Kidney (tissue), 14 donors: ENCODE data around the gene USP40. TPM values are rescaled to one million over a fixed set of nuclear protein-coding genes. Genes with fewer than 3 reads are reported as not detected.

ENCODE experiments used
- DNase-seq, 5 donors: peaks; one replicate each; pipeline ENCODE4 v3.0.0-alpha.2; 2013 to 2020
- FAIRE-seq: peaks from 2 replicates; lab custom pipeline; 2012; peaks lifted over from hg19 to GRCh38; lab: Jason Lieb, UNC
- H3K27ac ChIP-seq, 2 donors: one replicate each; pipeline ENCODE4 v1.7.0; 2013; ENCODE audit warnings: low read depth in 2 of 2, low read length in 2 of 2, inconsistent platforms in 1 of 2
- H3K27me3 ChIP-seq: one replicate; pipeline ENCODE4 v1.7.1; 2013; ENCODE audit warnings: low read length, inconsistent platforms; ENCODE audit not compliant: control insufficient read depth, insufficient read depth
- H3K36me3 ChIP-seq, 3 donors: one replicate each; pipeline versions ENCODE4 v1.7.0 to v1.7.1; 2013; ENCODE audit warnings: low read length in 3 of 3, control low read depth in 1 of 3, inconsistent platforms in 1 of 3; ENCODE audit not compliant: insufficient read depth in 3 of 3, control insufficient read depth in 2 of 3
- H3K4me1 ChIP-seq, 3 donors: one replicate each; pipeline versions ENCODE4 v1.7.0 to v1.7.1; 2013; ENCODE audit warnings: low read length in 3 of 3, inconsistent platforms in 1 of 3, low read depth in 1 of 3; ENCODE audit not compliant: control insufficient read depth in 2 of 3, insufficient read depth in 2 of 3
- H3K4me3 ChIP-seq, 3 donors: one replicate each; pipeline versions ENCODE4 v1.7.0 to v1.8.1; 2013; ENCODE audit warnings: low read length in 3 of 3, control low read depth in 1 of 3, inconsistent platforms in 1 of 3
- H3K9ac ChIP-seq, 3 donors: one replicate each; pipeline versions ENCODE4 v1.7.0 to v1.7.1; 2013; ENCODE audit warnings: low read length in 3 of 3, control low read depth in 1 of 3, inconsistent platforms in 1 of 3
- H3K9me3 ChIP-seq, 3 donors: one replicate each; pipeline versions ENCODE4 v1.7.0 to v1.7.1; 2013; ENCODE audit warnings: low read length in 3 of 3, control low read depth in 1 of 3, inconsistent platforms in 1 of 3; ENCODE audit not compliant: control insufficient read depth in 2 of 3, insufficient read depth in 1 of 3
- CTCF ChIP-seq: IDR thresholded peaks from 3 replicates; pipeline ENCODE4 v1.5.1; 2012; ENCODE audit warnings: mild to moderate bottlenecking, moderate library complexity, borderline replicate concordance; ENCODE audit not compliant: insufficient read depth; ENCODE audit errors: extremely low read depth
- intact Hi-C: fragments of 100-400 bp; cut with DNase I; formaldehyde crosslinking; loops from one replicate; pipeline ENCODE4 v1.11.1; 2022
- polyA plus RNA-seq: library from polyadenylated mRNA; stranded (reverse); fragments of 350-450 nt; fragmentation: Illumina TruSeq; extraction: RNeasy Lipid Tissue Mini Kit (QIAGEN cat#74804); gene quantifications from one replicate; pipeline ENCODE4 v1.2.3, GENCODE V29; 2014; ENCODE audit warnings: low read depth, low replicate concordance; ENCODE audit not compliant: insufficient read depth
- total RNA-seq: library from RNA; stranded (reverse); fragmentation: NEBNext Ultra II Directional; extraction: Animal tissue kit (Norgen Biotek cat#: 25700); gene quantifications from one replicate; pipeline ENCODE4 v1.2.1, GENCODE V29; 2021
- donor health status: control.
- donor health status: control.
- donor health status: control.
- donor health status: control.
- donor health status: control.
- donor health status: DM: yes; HTN: yes; CAD: no.
- donor health status: Normal renal cell carcinoma (clear cell type).

The USP40 gene
- total and polyA plus RNA-seq, 2 donors from 2014 or later = 28.5 to 51.6 TPM

- Histone ChIP-seq H3K4me3 (no peak overlapping the region), H3K27ac (no peak overlapping the region), H3K9me3 (peaks cover 0 to 13% (median 0%) of the 10 kb centered on the region in 3 donors), H3K36me3 (peaks cover 9 to 34% (median 10%) of the 10 kb centered on the region in 3 donors), H3K27me3 (no peaks in the 10 kb centered on the region), H3K4me1 (no peaks in the 10 kb centered on the region), H3K9ac (no peak overlapping the region)
- FAIRE-seq (no peak), DNase-seq (no peak)
- intact Hi-C loops = no loop called here
- no peak for TF ChIP-seq CTCF
Measured at GRCh38 chr2:233503481-233503880, 63.1 kb downstream of the USP40 start.

- Histone ChIP-seq H3K36me3 (peaks cover 4 to 33% (median 17%) of the 10 kb centered on the region in 3 donors), H3K4me1 (no peaks in the 10 kb centered on the region), H3K9me3 (peaks cover 0 to 13% (median 0%) of the 10 kb centered on the region in 3 donors), H3K9ac (no peak overlapping the region), H3K4me3 (no peak overlapping the region), H3K27ac (no peak overlapping the region), H3K27me3 (no peaks in the 10 kb centered on the region)
- FAIRE-seq = no peak
- no peak for DNase-seq
- no peak for TF ChIP-seq CTCF
- intact Hi-C loops = no loop called here
Measured at GRCh38 chr2:233501198-233502076, 65.1 kb downstream of the USP40 start.

GRCh38 chr2:233499928-233500327 lies 66.7 kb downstream of the USP40 start:
- no peak overlapping the region for H3K4me3 ChIP-seq
- FAIRE-seq (no peak), DNase-seq (no peak)
- H3K9me3 ChIP-seq = peaks cover 0 to 13% (median 0%) of the 10 kb centered on the region in 3 donors
- no peaks in the 10 kb centered on the region for H3K27me3 ChIP-seq
- H3K4me1 ChIP-seq = no peaks in the 10 kb centered on the region
- TF ChIP-seq CTCF = no peak
- peaks cover 4 to 39% (median 16%) of the 10 kb centered on the region in 3 donors for H3K36me3 ChIP-seq
- intact Hi-C loops = no loop called here
- no peak overlapping the region for H3K9ac ChIP-seq
- no peak overlapping the region for H3K27ac ChIP-seq
